ENCODE data around the gene FBXO30.

The FBXO30 gene

DNA sequence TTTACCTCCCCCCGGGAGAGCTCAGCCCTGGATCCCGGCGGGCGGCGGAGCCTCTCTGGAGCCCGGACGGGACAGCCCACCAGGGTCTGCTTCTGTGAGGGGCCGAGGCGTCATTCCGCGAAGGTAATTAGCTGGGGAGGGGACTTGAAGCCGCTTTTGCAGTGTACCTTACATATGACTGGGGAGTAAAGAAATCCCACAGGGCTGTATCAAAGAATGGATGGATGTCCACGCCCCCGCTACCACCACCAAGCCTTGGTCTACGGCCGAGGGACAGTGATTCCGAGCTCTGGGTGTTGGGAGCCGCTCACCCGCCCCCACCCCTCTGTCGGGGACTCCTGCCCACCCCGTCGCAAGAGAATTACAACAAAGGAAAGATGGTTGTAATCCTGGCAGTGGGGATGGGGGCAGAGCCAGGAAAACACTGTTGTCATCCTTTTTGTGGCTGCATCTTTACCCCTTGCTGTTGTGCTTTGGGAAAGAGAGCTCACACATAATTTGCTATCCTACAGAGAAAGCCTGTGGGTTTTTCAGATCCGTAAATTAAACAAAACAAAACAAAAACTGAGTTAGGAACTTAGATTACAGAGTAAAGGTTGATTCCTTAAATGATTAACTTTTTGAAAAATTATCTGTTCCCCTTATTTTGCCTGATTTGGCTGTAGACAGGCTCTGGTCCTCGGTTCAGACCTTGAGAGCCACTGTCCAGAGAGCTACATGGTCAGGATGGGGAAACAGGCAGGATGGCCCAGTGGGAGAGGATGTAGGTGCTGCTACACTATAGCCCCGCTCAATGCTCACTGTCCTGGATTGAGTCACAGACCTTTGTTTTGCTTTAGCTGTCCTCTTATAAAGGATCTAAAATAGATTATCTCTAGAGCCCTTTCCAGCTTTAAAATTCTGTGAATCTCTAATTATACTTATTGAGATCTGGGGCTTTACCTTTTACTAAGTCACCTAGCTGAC, 997 bp upstream of the FBXO30 start:
- no peak for DNase-seq

DNA sequence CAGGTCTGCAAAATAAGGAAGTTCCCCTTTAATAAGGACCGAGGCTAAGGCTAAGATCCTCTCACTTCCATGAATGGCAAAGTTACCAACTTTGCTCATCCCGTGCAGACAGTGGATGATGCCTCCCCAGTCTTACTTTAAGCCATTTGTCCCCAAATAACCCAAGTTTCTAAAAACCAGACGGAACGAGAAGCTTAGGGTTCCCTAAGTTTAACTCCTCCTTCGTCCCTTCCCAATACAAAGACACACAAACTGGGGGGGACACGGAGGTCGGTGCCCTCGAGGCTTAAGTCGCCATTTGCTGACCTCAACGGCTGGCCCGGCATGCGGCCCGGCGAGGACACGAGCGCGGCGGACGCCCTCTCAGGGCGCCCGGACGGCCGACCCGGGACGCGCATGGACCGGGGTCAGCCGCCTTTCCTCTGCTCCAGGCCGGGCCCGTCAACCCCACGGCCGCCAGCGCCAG, 527 bp downstream of the FBXO30 start:
- DNase-seq = no peak

DNA sequence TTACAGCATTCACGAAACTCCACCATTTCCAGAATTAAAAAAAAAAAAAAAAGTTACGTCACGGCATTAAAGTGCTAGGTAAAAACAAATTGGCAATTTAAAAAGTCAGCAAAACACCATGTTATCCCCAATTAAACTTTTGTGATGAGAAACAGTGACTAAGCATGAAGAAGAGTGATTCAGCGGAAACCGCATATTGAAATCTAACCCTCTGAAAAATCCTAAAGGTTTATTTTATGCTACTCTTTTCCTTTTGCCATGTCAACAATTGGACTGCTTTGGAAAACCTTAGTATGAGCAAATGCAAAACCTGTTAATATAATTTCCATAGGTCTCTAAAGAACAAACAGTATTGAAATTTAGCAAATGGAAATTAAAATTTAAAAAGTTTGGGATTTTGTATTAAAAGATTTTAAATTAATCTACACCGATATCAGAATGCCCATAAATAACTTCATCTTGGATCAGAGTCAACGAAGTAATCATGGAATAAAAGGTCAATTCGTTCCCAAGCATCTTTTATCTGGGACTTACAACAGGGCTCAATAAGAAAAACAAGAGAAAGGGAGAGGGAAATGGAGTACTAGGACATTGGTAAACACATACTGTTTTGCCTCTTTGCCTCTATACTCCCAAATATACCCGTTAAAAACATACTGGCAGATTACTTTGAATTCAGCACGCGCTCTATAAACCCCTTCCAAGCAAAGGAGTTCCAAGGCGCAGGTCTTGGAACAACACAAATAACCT, 1.1 kb downstream of the FBXO30 start:
- no peak for DNase-seq

DNA sequence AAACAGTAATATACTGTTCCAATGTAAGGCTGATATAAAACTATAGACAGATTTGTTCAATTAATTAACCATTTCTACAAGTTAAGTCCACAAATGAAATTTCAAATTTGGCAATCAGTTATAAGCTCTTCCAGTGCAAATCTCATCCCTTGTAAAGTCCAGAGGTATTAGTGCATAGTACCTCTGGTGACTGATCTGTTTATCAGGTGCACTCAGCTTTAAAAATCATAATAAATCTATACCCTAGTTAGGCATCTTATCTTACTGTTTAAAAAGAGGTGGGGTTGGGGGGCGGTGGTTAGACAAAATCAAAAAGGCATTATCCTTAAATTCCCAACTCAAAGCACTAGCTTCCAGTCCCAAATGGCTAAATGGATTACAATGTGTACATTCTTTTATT, 2.9 kb downstream of the FBXO30 start:
- no peak for DNase-seq

DNA sequence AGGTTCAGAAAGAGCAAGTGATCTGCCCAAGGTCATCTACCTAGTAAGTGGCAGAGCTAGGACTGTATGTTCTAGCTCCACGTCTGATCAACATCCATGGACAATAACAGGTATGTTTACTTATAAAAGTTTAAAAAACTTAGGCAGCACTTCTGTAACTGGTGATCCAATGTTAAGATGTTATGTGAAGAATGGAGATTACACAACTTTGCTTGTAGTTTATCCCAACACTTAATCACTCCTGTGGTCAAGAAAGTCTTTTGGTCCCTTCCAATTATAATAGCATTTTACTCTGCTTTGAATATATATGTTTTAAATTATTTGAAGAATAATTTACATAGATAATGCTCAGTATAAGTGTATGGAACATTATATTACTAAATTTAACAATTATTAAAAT, 4.8 kb downstream of the FBXO30 start:
- DNase-seq = no peak

DNA sequence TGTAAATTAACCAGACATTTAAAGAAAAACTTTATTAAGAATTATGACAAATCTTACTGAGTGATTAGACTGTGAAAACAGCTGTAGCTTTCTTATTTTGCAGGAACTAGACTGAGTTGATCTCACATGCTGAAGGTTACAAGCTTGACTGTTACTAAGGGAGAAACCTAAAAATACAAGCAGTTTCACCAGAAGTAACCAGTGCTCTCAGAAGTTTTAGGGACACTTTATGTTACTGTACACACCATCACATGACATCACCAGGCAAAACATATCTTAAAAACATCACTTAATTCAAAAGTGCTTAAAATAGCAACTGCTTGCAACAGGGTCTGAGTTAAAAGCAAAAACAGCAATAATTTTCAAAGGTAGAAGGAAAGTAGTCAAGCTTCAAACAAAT, 5.4 kb downstream of the FBXO30 start:
- DNase-seq = no peak

DNA sequence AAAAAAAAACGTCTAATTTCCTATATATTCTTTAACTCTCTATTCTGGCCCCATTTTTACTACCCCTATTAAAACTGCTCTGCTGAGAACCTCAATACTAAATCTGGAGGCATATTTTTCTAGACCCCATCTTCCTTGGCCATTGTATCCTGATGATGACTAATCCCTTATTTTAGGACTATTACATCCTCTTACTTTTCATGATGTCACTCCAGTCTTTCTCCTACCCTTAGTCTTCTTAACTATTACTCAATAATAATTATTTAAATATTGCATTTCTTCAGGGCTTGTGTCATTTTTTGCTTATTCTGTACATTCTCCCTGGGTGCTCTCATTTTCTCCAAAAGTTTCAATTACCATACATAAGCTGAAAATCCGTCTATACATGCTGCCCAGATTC, 6.4 kb downstream of the FBXO30 start:
- DNase-seq = no peak

DNA sequence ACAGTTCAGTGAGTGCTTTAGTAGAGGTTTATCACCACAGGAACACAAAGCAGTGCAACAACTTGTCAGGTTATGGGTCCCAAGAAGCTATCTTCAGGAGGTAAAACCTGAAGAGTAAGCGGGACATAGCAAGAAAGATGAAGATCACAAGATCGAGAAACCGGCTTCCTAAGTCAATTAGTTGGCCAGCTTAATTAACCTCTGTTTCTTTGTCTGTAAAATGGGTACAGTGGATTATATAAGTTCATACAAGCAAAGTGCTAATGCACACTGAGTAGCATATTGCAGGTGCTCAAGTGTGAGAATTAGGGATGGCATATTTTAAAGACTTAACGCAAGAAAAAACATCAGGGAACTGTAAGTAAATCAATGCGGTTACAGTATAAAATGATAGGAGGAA, 12.5 kb downstream of the FBXO30 start:
- DNase-seq = no peak

DNA sequence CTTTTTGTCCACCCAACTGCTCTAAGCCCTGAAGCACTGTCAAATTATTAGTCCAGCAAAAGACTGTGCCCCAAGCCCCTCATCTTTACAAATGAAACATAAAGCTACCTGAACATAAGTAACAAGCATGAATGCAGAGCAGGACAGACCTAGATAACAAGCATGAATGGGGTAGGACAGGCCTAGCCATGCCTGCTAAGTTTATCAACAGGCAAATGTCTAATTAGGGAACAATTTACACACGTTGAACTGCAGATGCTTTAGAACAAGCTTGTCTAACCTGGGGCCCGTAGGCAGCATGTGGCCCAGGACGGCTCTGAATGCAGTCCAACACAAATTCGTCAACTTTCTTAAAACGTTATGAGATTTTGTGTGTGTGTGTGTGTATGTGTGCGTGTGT, 13.6 kb downstream of the FBXO30 start:
- DNase-seq = no peak

DNA sequence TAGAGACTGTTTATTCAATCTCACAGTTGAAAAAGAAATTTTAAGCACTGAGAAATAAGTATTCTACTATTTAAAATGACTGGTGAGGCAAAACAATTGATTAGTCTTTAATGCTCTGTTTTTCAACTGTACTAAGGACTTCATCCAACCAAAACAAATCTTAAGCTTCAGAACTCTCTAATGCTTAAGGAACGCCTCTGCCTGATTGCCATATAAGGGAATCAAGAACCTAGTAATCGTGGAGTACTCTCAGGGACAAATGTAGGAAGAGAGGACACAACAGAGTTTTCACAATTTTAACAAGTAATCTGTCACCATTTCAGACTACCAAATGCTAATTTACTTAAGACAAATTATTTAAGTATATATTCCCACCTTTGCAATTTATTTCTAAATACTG, 16.1 kb downstream of the FBXO30 start:
- DNase-seq = no peak

DNA sequence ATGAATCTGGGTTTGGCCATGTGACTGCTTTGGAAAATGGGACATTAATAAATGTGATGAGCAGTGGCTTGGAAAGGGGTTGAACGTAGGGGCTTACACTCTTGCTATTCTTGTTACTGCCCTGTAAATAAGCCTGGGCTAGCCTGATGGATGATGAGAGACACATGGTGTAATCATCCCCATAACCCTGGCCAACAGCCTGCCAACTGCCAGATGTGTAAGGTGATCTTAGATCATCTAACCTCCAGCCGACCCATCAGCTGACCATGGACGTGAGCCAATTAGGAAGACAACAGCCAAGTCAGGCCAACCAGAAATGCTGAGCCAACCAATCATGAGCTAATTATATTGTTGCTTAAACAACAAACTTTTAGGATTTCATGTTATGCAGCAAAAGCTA, 25.2 kb downstream of the FBXO30 start:
- no peak for DNase-seq

DNA sequence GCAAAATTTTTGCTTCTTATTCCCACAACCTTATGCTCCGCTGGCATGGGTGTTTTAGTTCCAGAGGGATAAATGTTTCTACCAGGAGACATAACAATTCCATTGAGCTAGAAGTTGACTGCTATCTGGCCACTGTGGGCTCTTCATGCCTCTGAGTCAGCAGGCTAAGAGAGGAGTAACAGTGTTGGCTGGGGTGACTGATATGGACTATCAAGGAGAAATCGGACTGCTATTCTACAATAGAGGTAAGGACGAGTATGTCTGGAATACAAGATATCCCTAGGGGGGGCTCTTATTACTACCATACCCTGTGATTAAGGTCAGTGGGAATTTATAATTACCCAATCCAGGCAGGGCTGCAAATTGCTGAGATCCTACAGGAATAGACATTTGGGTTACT, 26.9 kb downstream of the FBXO30 start:
- no peak for DNase-seq

DNA sequence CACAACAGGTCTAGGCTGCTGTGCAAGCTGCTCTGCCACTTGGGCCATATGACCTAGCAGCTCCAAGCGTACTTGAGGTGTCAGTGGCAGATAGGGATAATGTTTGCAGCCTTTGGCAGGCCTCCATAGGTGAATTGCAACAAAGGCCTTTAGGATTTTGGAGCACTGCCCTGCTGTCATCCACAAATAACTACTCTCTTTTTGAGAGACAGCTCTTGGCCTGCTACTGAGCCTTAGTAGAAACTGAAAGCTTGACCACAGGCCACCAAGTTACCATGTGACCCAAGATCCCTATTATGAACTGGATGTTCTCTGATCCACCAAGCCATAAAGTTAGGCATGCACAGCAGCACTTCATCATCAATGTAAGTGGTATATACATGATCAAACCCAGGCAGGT, 29.9 kb downstream of the FBXO30 start:
- DNase-seq = peak; percentile 23

DNA sequence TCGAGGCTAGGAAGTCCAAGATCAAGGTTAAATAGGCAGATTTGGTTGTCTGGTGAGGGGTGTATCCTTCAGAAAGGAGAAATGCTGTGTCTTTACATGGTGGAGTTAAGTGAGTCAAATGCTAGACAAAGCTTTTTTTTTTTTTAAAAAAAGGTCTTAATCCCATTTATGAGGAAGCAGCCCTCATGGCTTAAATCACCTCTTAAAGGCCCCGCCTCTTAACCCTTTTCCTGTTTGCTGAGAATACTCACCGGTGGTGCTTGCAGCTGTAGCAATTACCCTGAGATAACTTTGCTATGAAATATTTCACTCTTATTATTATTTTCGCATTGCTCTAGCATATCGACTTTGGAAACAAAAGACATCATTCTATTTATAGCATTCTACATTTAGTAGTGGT, 30.8 kb downstream of the FBXO30 start:
- no peak for DNase-seq

DNA sequence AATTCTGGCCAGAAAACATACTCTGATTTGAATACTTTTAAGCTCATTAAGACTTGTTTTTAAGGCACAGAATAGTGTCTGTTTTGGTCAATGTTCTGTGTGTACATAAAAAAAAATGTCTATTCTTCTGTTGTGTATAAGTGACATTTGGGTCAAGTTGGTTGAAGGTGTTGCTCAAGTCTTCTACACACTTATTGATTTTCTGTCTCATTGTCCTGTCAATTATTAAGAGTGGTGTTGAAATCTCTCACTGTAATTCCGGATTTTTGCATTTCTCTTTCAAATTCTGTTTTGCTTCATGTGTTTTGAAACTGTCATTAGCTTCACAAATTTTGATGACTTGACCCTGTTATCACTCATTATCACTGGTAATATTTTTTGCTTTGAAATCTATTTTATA, 41.7 kb downstream of the FBXO30 start:
- DNase-seq = no peak

DNA sequence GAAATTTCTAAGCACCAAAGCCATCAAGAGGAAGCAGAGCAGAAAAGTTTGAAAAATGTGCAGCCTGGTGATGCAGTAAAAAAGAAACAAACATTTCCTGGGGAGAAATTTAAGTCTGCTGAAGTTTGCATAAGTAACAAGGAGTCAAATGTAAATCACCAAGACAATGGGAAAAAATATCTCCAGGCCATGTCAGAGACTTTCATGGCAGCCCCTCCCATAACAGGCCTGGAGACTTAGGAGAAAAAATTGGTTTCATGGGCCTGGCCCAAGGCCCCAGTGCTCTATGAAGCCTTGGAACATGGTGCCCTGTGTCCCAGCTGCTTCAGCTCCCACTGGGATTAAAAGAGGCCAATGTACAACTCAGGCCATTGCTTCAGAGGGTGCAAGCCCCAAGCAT, 49.1 kb downstream of the FBXO30 start:
- DNase-seq = no peak

DNA sequence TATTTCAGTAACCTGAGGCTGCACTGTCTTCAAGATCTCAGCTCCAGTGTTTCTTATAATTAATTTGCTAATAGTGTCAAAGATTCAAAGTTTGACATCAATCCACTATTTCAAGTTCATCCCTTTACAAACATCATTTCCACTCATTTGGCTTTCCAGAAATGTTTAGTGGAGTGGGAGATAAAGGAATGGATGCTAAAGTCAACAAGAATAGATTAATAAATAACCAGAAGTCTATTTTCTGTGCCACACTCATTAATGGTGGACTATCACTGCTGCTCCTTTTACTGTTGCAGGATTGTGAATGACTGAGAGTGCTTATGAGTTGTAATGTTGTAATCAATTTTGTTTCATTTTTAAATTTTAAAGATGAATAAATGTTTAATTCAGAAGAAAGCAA, 50.9 kb downstream of the FBXO30 start:
- no peak for DNase-seq

DNA sequence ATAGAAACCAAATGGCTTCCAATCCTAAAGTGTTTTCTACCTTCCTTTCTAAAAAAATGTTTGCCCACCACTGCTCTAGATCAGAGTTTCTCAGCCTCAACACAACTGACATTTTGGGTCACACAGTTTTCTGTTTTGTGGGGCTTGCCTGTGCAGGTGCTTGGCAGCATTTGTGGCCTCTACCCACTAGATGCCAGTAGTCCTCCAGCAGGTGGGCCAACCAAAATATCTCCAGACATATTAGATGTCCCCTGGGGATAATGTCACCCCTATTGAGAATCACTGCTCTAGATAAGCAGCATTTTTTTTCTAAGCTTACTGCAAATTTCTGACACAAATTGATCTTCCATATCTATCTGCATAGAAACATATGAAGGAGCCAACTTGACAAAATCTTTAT, 53.0 kb downstream of the FBXO30 start:
- DNase-seq = no peak

DNA sequence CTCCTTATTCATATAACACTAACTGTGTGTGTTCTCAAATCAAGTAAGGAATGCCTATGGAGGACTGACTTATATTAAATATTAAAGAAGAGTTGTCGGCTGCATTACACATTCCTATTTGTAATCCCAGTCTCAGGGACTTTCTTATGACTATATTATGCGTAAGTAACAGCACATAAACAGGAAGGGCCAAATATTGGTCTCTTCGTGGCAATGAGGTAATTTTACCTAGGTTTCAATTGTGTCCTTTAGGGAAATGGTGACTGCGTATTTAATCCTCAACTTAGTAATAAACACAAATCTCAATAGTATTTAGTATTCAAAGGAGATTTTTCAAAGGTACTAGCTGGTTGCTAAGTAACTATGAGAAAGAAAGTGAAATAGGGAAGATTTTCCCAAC, 56.5 kb downstream of the FBXO30 start:
- no peak for DNase-seq

DNA sequence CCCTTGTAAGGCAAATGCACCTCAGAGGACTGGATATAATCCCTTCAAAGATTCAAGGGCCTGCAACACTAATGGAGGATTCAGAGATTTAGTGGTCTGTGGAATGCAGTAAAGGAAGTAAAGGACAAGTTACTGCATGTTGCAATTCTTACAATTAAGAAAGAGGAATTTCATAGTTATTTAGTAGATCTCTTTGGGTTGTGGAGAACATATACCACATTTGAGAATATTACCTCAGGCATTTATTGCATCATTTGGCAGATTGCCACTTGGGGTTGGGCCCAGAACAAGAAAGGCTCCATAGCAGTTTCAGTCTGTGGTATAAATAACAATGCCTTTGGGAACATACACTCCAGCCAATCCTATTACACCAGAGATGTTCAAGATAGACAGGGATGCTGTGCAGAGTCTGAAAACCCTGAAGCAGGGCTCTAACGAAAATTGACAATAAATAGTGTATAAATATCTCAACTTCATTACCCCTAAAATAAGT, 58.4 kb downstream of the FBXO30 start:
- no peak for DNase-seq

DNA sequence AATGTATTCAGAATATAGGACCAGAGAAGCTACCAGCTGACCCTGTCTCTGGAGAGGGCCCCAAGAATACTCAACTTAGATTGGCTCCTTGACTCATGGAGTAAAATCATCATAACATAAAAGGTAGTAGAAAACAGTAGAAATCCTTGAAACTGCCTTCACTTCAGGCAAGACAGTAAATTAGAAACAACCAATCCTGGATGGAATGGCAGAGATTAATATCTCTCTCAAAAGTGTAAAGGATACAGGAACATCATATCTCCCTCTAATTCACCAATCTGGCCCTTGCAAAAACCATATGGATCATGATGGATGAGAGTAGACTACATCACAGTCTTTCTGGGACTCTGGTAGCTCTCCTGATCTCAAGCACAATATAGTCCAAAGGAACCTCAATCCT, 58.9 kb downstream of the FBXO30 start:
- DNase-seq = no peak

DNA sequence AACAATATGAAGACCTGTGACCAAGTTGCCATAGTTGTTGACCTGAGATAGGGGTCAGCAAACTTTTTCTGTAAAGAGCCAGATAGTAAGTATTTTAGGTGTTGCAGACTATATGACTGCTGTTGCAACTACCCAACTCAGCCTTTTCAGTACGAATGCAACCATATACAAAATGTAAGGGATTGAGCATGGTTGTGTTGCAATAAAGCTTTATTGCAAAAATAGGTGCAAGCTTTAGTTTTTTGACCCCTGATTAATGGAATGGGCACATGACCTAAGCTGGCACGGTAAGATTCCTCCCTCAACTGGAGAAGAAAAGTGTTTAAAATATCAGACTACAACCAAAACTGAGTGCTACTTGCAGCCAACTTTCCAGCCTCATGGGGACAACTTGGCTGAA, 62.0 kb downstream of the FBXO30 start:
- no peak for DNase-seq

DNA sequence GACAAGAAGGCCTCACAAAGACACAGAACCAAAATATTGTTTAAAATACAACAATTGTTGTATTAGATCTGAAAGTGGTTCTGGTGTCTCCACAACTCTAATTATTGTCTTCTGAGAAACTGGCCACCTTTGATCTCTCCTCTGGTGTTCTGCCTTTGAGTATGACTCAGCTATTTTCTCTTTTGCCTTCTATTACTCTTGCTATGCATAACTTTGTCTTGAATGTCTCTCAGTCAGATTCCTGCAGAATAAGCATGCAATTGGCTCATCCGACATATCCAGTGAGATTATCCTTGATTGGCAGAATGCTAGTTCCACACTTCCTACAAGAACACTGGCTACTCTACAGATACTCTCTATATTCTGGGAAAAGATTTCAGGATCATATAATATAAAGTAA, 65.0 kb downstream of the FBXO30 start:
- no peak for DNase-seq

DNA sequence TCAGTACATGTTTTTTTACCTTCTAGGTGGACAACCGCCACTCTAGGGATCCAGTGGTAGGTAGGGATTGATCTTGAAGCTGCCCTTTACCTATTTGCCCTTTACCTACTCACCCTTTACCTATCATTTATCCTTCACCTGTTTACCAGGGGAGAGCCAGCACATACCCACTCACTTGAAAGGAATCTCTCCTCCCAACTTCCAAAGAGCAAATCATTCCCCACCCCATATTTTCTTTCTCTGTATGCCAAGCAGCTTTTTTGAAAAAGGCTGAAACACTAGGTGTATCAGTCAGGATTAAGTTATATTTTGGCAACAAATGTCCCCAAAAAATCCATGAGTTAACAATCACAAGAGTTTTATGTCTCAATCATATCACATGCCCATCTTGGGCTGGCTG, 68.7 kb downstream of the FBXO30 start:
- no peak for DNase-seq
